ENCODE data around the gene AGAP1. TPM values are rescaled to one million over a fixed set of nuclear protein-coding genes. Genes with fewer than 3 reads are reported as not detected.

Gene AGAP1
- total RNA-seq, 1 donor = 1.1 TPM

- no peak for DNase-seq (ENCODE audit: low read depth in 2 of 3, low spot score in 2 of 3)
Observed at GRCh38 chr2:235546151-235546435, 52.2 kb downstream of the AGAP1 start.

- no peak for DNase-seq (ENCODE audit: low read depth in 2 of 3, low spot score in 2 of 3)
Observed at GRCh38 chr2:235546436-235546835, 52.6 kb downstream of the AGAP1 start.

GRCh38 chr2:235549735-235550377 lies 56.0 kb downstream of the AGAP1 start:
- no peak for DNase-seq (ENCODE audit: low read depth in 2 of 3, low spot score in 2 of 3)

- no peak for DNase-seq (ENCODE audit: low read depth in 2 of 3, low spot score in 2 of 3)
Observed at GRCh38 chr2:235550378-235550760, 56.5 kb downstream of the AGAP1 start.

- no peak for DNase-seq (ENCODE audit: low read depth in 2 of 3, low spot score in 2 of 3)
Observed at GRCh38 chr2:235550946-235551345, 57.1 kb downstream of the AGAP1 start.

- DNase-seq (ENCODE audit: low read depth in 2 of 3, low spot score in 2 of 3) = peak in 2 of 3 donors; percentile 47 to 61
Observed at GRCh38 chr2:235551965-235552364, 58.1 kb downstream of the AGAP1 start.

GRCh38 chr2:235552671-235553070 lies 58.8 kb downstream of the AGAP1 start:
- no peak for DNase-seq (ENCODE audit: low read depth in 2 of 3, low spot score in 2 of 3)

GRCh38 chr2:235553291-235553690 lies 59.4 kb downstream of the AGAP1 start:
- no peak for DNase-seq (ENCODE audit: low read depth in 2 of 3, low spot score in 2 of 3)

- no peak for DNase-seq (ENCODE audit: low read depth in 2 of 3, low spot score in 2 of 3)
Observed at GRCh38 chr2:235553696-235554100, 59.9 kb downstream of the AGAP1 start.

GRCh38 chr2:235554385-235554784 lies 60.5 kb downstream of the AGAP1 start:
- no peak for DNase-seq (ENCODE audit: low read depth in 2 of 3, low spot score in 2 of 3)

GRCh38 chr2:235554936-235555335 lies 61.1 kb downstream of the AGAP1 start:
- no peak for DNase-seq (ENCODE audit: low read depth in 2 of 3, low spot score in 2 of 3)

GRCh38 chr2:235555371-235555770 lies 61.5 kb downstream of the AGAP1 start:
- DNase-seq (ENCODE audit: low read depth in 2 of 3, low spot score in 2 of 3) = peak in 2 of 3 donors; percentile 67 to 84

- no peak for DNase-seq (ENCODE audit: low read depth in 2 of 3, low spot score in 2 of 3)
Observed at GRCh38 chr2:235556086-235556485, 62.2 kb downstream of the AGAP1 start.

GRCh38 chr2:235556901-235557300 lies 63.1 kb downstream of the AGAP1 start:
- DNase-seq (ENCODE audit: low read depth in 2 of 3, low spot score in 2 of 3) = no peak

GRCh38 chr2:235557903-235558302 lies 64.1 kb downstream of the AGAP1 start:
- no peak for DNase-seq (ENCODE audit: low read depth in 2 of 3, low spot score in 2 of 3)

- DNase-seq (ENCODE audit: low read depth in 2 of 3, low spot score in 2 of 3) = no peak
Observed at GRCh38 chr2:235558572-235558971, 64.7 kb downstream of the AGAP1 start.

- DNase-seq (ENCODE audit: low read depth in 2 of 3, low spot score in 2 of 3) = no peak
Observed at GRCh38 chr2:235560345-235560744, 66.5 kb downstream of the AGAP1 start.

GRCh38 chr2:235561450-235561849 lies 67.6 kb downstream of the AGAP1 start:
- DNase-seq (ENCODE audit: low read depth in 2 of 3, low spot score in 2 of 3) = no peak

- DNase-seq (ENCODE audit: low read depth in 2 of 3, low spot score in 2 of 3) = no peak
Observed at GRCh38 chr2:235562065-235562747, 68.4 kb downstream of the AGAP1 start.

- no peak for DNase-seq (ENCODE audit: low read depth in 2 of 3, low spot score in 2 of 3)
Observed at GRCh38 chr2:235563056-235563910, 69.4 kb downstream of the AGAP1 start.

GRCh38 chr2:235564066-235564465 lies 70.2 kb downstream of the AGAP1 start:
- DNase-seq (ENCODE audit: low read depth in 2 of 3, low spot score in 2 of 3) = no peak
